Neural crest cell (in vitro differentiated cells): ENCODE data around the gene SDC4. TPM values are rescaled to one million over a fixed set of nuclear protein-coding genes. Genes with fewer than 3 reads are reported as not detected.

Experiments
- DNase-seq: peaks from one replicate; pipeline ENCODE4 v3.0.0; 2021; ENCODE audit warnings: low read depth, mixed read lengths, low spot score
- H3K27ac Mint-ChIP-seq: one replicate; pipeline ENCODE4 v1.8.0; 2021; ENCODE audit warnings: mild to moderate bottlenecking, mixed read lengths; ENCODE audit not compliant: unreplicated experiment
- H3K27me3 Mint-ChIP-seq: 2 replicates; pipeline ENCODE4 v1.8.0; 2021; ENCODE audit warnings: low read depth, mild to moderate bottlenecking, mixed read lengths
- H3K36me3 Mint-ChIP-seq: 2 replicates; pipeline ENCODE4 v1.8.0; 2021; ENCODE audit warnings: low read depth, mild to moderate bottlenecking, mixed read lengths
- H3K4me1 Mint-ChIP-seq: 2 replicates; pipeline ENCODE4 v1.8.0; 2021; ENCODE audit warnings: mixed read lengths
- H3K4me3 Mint-ChIP-seq: one replicate; pipeline ENCODE4 v1.8.0; 2021; ENCODE audit warnings: mild to moderate bottlenecking, mixed read lengths
- H3K9me3 Mint-ChIP-seq: 2 replicates; pipeline ENCODE4 v1.8.0; 2021; ENCODE audit warnings: mixed read lengths
- total RNA-seq: library from RNA; stranded (reverse); gene quantifications from 2 replicates; pipeline ENCODE4 v1.2.1, GENCODE V29; 2021
- TF ChIP-seq, protein P1 (sequence below): fragments of 200-600 bp; sonication (generic); conservative IDR thresholded peaks from 2 replicates; pipeline ENCODE4 v1.5.0; 2021; ENCODE audit warnings: antibody characterized with exemption, mild to moderate bottlenecking

The SDC4 gene
- total RNA-seq, 1 donor from 2014 or later, result 11.5 TPM

DNA sequence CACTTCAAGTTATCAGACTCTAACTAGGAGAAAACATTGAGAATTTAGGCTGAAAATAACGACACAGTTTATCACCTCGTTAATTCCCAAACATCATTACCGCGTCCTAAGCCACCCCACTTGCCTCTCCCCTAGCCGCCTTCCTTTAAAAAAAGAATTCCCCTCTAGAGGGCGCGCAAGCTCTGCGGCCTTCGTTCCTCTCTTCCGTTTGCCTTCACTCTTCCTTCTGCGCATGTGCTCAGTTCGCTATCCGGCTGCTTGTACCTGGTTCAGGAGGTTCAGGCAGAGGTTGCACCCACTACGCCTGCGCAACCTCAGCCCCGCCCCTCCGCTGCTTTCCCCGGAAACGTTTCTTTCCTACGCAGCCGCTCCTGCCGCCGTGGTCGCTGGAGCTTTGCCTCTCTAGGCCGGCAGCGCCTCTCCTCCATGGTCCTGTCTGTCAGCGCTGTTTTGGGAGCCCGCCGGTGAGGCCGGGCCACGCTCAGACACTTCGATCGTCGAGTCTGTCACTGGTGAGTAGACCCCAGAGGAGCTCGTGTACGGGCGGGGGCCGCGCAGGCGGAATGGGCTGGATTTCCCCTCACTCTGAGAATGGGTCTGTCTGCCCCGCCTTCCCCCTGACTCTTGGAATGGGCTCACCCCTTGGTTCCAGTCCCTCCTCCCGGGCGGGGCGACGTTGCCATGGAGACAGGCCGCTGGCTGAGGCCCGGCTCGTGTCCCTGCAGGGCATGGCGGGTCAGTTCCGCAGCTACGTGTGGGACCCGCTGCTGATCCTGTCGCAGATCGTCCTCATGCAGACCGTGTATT, 14.8 kb upstream of the SDC4 start, which contains the start of gene SYS1:
SYS1 (plus strand) TSS at position 353 of the 807 bp plus-strand sequence; CDS start at position 729, 376 bp downstream.
- Mint-ChIP-seq H3K27ac (peak within 1 kb of the TSS; percentile 97), H3K9me3 (no peaks in the 10 kb centered on the region), H3K36me3 (no peaks in the 10 kb centered on the region), H3K4me3 (peak within 1 kb of the TSS; percentile 97), H3K27me3 (no peaks in the 10 kb centered on the region), H3K4me1 (peaks cover 22% of the 10 kb centered on the region)
- TF ChIP-seq, protein P1, sequence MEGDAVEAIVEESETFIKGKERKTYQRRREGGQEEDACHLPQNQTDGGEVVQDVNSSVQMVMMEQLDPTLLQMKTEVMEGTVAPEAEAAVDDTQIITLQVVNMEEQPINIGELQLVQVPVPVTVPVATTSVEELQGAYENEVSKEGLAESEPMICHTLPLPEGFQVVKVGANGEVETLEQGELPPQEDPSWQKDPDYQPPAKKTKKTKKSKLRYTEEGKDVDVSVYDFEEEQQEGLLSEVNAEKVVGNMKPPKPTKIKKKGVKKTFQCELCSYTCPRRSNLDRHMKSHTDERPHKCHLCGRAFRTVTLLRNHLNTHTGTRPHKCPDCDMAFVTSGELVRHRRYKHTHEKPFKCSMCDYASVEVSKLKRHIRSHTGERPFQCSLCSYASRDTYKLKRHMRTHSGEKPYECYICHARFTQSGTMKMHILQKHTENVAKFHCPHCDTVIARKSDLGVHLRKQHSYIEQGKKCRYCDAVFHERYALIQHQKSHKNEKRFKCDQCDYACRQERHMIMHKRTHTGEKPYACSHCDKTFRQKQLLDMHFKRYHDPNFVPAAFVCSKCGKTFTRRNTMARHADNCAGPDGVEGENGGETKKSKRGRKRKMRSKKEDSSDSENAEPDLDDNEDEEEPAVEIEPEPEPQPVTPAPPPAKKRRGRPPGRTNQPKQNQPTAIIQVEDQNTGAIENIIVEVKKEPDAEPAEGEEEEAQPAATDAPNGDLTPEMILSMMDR, result peak; percentile 94
- DNase-seq, result peak; percentile 99

DNA sequence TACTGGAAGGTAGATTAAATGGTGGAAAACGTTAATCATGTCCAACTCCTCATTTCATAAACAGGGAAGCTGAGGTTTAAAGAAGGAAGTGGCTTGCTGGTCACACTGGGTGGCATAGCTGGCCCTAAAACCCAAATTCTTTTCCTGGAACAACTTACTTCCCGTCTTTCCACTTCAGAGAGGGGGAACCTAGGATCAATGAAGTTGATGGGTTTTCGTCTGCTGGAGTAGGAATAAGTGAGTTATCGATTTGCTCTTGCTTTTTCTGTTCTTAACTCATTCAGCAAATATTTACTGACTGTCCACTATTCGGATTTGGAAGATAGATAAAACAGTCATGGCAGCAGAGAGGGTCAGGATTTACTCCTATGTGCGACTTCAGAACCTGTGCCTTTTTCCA, 13.6 kb upstream of the SDC4 start:
- peaks cover 22% of the 10 kb centered on the region for H3K4me1 Mint-ChIP-seq
- H3K27me3 Mint-ChIP-seq, result no peaks in the 10 kb centered on the region
- H3K36me3 Mint-ChIP-seq, result no peaks in the 10 kb centered on the region
- no peak for DNase-seq
- H3K9me3 Mint-ChIP-seq, result no peaks in the 10 kb centered on the region
- no peak overlapping the region for H3K4me3 Mint-ChIP-seq
- TF ChIP-seq, protein P1, result no peak
- H3K27ac Mint-ChIP-seq, result no peak overlapping the region

GRCh38 chr20:45359406-45360148, 11.4 kb upstream of the SDC4 start:
- Mint-ChIP-seq H3K4me3 (no peak overlapping the region), H3K27ac (no peak overlapping the region), H3K27me3 (no peaks in the 10 kb centered on the region), H3K4me1 (peaks cover 14% of the 10 kb centered on the region), H3K36me3 (no peaks in the 10 kb centered on the region), H3K9me3 (no peaks in the 10 kb centered on the region)
- TF ChIP-seq, protein P1, result no peak
- no peak for DNase-seq

DNA sequence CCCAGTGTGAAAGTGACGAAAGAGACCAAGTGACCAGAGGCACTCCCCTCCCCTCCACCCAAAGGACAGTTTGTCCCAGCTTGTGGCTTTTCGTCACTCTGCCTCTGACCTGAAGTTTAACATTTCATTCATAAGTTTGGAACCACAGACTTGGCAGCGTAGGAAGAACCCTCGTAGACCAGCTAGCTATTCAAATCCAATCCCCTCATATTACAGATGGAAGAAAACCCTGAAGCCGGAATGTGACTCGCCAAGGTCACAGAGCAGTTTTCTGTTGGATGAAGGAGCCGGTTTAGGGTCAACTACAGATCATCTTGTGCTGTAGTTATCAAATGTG, 10.8 kb upstream of the SDC4 start:
- H3K27me3 Mint-ChIP-seq, result no peaks in the 10 kb centered on the region
- no peak overlapping the region for H3K27ac Mint-ChIP-seq
- TF ChIP-seq, protein P1, result no peak
- H3K9me3 Mint-ChIP-seq, result no peaks in the 10 kb centered on the region
- H3K4me3 Mint-ChIP-seq, result no peak overlapping the region
- H3K36me3 Mint-ChIP-seq, result no peaks in the 10 kb centered on the region
- H3K4me1 Mint-ChIP-seq, result peaks cover 11% of the 10 kb centered on the region
- no peak for DNase-seq

DNA sequence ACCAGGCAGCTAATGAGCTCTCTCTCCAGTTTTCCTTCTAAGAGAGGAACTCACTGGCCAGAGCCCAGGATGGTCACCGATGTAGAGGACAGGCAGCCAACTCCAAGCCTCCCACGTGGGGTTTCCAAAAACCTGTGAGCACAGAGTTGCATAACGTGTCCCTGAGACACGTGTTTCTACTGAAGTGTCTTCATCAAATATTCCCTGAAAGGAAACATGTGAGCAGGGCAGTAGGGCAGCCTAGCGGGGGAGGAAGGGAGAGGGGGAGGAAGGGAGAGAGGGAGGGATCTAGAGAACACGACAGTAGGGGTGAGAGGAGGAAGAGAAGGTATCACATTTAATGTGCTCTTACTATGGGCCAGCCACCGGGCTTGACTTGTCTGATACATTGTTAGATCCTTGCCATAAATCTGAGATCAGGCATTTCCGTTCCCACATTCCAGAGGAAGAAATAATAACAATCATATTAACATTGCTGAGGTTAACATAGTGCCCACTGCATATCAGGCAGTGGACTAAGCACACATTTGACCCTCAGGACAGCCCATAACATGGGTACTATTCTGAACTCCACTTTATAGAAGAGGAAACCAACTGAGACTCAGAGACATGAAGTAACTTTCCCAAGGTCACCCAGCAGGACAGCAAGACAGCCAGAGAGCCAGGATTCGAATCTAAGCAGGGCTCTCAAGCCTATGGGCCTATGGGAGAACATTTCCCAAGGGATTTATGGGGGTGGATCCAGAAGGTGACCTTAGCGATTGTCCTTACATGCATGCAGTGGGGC, 10.3 kb upstream of the SDC4 start:
- H3K27me3 Mint-ChIP-seq, result no peaks in the 10 kb centered on the region
- H3K9me3 Mint-ChIP-seq, result no peaks in the 10 kb centered on the region
- TF ChIP-seq, protein P1, result no peak
- H3K36me3 Mint-ChIP-seq, result no peaks in the 10 kb centered on the region
- H3K4me1 Mint-ChIP-seq, result peaks cover 6% of the 10 kb centered on the region
- H3K27ac Mint-ChIP-seq, result no peak overlapping the region
- no peak for DNase-seq
- H3K4me3 Mint-ChIP-seq, result no peak overlapping the region
